ENCODE data around the gene KRTAP6-2.

DNA sequence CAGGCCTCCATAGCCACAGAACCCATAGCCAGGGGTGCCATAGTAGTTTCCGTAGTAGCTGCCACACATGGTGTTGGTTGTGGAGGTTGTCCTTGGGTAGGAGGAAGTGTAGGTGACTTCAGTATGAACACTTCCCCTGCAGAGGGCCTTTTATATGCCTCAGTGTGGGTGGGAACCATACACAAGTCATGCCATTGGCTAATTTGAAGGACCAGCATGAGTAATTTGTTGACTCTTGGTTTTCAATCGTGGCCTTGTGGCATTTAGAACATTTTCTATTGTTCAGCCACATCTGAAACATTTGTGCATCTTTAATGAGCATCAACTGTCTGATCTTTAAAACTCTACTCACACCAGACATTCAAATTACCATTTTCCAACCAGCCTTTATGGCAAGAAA is 15.1 kb upstream of the KRTAP6-2 start, which contains the start of gene KRTAP6-1:
- TF ChIP-seq, protein P1, sequence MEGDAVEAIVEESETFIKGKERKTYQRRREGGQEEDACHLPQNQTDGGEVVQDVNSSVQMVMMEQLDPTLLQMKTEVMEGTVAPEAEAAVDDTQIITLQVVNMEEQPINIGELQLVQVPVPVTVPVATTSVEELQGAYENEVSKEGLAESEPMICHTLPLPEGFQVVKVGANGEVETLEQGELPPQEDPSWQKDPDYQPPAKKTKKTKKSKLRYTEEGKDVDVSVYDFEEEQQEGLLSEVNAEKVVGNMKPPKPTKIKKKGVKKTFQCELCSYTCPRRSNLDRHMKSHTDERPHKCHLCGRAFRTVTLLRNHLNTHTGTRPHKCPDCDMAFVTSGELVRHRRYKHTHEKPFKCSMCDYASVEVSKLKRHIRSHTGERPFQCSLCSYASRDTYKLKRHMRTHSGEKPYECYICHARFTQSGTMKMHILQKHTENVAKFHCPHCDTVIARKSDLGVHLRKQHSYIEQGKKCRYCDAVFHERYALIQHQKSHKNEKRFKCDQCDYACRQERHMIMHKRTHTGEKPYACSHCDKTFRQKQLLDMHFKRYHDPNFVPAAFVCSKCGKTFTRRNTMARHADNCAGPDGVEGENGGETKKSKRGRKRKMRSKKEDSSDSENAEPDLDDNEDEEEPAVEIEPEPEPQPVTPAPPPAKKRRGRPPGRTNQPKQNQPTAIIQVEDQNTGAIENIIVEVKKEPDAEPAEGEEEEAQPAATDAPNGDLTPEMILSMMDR (IDR thresholded peaks at IDR 0.05), result no peak
- no peak for TF ChIP-seq EZH2 (IDR thresholded peaks at IDR 0.05; ENCODE audit: borderline replicate concordance, insufficient read depth, low read depth, low read length, poor library complexity, severe bottlenecking)
